GM19193 (cell line): ENCODE results near the gene GPR17.

Experiments used
- POLR2A ChIP-seq: IDR thresholded peaks from 4 replicates; pipeline ENCODE4 v1.6.1; 2011; ENCODE audit not compliant: insufficient read depth, insufficient read length; ENCODE audit errors: extremely low read depth

GPR17 gene

GRCh38 chr2:127683056-127683455, 37.1 kb downstream of the GPR17 start:
- TF ChIP-seq POLR2A: no peak

GRCh38 chr2:127683757-127684156, 37.8 kb downstream of the GPR17 start:
- no peak for TF ChIP-seq POLR2A

- TF ChIP-seq POLR2A: no peak
Measured at GRCh38 chr2:127685410-127686080, 39.6 kb downstream of the GPR17 start.

- no peak for TF ChIP-seq POLR2A
Measured at GRCh38 chr2:127688405-127688804, 42.5 kb downstream of the GPR17 start.

GRCh38 chr2:127690696-127691095, 44.7 kb downstream of the GPR17 start:
- no peak for TF ChIP-seq POLR2A

GRCh38 chr2:127694986-127695385, 49.0 kb downstream of the GPR17 start:
- TF ChIP-seq POLR2A: no peak

- TF ChIP-seq POLR2A: no peak
Measured at GRCh38 chr2:127695491-127696472, 49.8 kb downstream of the GPR17 start.

- no peak for TF ChIP-seq POLR2A
Measured at GRCh38 chr2:127697482-127698180, 51.7 kb downstream of the GPR17 start.

GRCh38 chr2:127698553-127699355, 52.8 kb downstream of the GPR17 start:
- no peak for TF ChIP-seq POLR2A

- TF ChIP-seq POLR2A: no peak
Measured at GRCh38 chr2:127700527-127701192, 54.7 kb downstream of the GPR17 start.

- peak; percentile 99 for TF ChIP-seq POLR2A
Measured at GRCh38 chr2:127701193-127701650, 55.3 kb downstream of the GPR17 start, which contains the start of gene SFT2D3. Gene SFT2D3, plus strand, starts transcription at chr2:127701497. Its CDS starts 32 bp downstream, at chr2:127701529.

- peak; percentile 7 for TF ChIP-seq POLR2A
Measured at GRCh38 chr2:127701651-127702394, 55.9 kb downstream of the GPR17 start.
